K562 (cell line): ENCODE results near the gene TMEM178A.

Experiments used
- C11orf30 ChIP-seq: fragments of 450-650 bp; IDR thresholded peaks from 2 replicates; pipeline ENCODE4 v1.6.1; 2016; ENCODE audit warnings: low read depth, mild to moderate bottlenecking
- POLR2A ChIP-seq: fragments of 450-650 bp; conservative IDR thresholded peaks from 2 replicates; pipeline ENCODE4 v1.6.1; 2016
- POLR2AphosphoS5 ChIP-seq: IDR thresholded peaks from 2 replicates; pipeline ENCODE4 v1.6.1; 2011; ENCODE audit warnings: mild to moderate bottlenecking, low read depth, low read length, moderate library complexity; ENCODE audit not compliant: control insufficient read depth, insufficient read depth

GRCh38 chr2:39739386-39739785 is 73.7 kb downstream of the TMEM178A start:
- TF ChIP-seq C11orf30 = no peak
- TF ChIP-seq POLR2AphosphoS5 = no peak
- TF ChIP-seq POLR2A = no peak
